Large intestine (tissue), 3 donors: ENCODE data around the gene FYN. TPM values are rescaled to one million over a fixed set of nuclear protein-coding genes. Genes with fewer than 3 reads are reported as not detected.

Source experiments
- DNase-seq, 2 donors: peaks; one replicate each; pipeline versions ENCODE4 v3.0.0 to v3.0.0-alpha.2; 2013
- H3K27ac ChIP-seq: one replicate; pipeline ENCODE4 v1.5.1; 2013; ENCODE audit warnings: low read length
- H3K27me3 ChIP-seq: 2 replicates; pipeline ENCODE4 v1.6.1; 2013; ENCODE audit warnings: low read length; ENCODE audit not compliant: control insufficient read depth, insufficient read depth
- H3K36me3 ChIP-seq: 2 replicates; pipeline ENCODE4 v1.6.1; 2013; ENCODE audit warnings: low read length; ENCODE audit not compliant: control insufficient read depth, insufficient read depth
- H3K4me1 ChIP-seq: one replicate; pipeline ENCODE4 v1.6.1; 2013; ENCODE audit warnings: low read length; ENCODE audit not compliant: control insufficient read depth, insufficient read depth
- H3K4me3 ChIP-seq: one replicate; pipeline ENCODE4 v1.5.1; 2013; ENCODE audit warnings: low read length
- H3K9me3 ChIP-seq: one replicate; pipeline ENCODE4 v1.6.1; 2013; ENCODE audit warnings: mild to moderate bottlenecking, low read depth, low read length, moderate library complexity; ENCODE audit not compliant: control insufficient read depth
- WGBS: methylation state at CpG from one replicate; pipeline ENCODE4 v1.1.5; 2013; ENCODE audit warnings: low lambda C conversion rate; ENCODE audit not compliant: insufficient coverage; 5-methylcytosine and 5-hydroxymethylcytosine counted together
- polyA plus RNA-seq: library from polyadenylated mRNA; unstranded; fragments of 120-200 nt; gene quantifications from one replicate; pipeline ENCODE4 v1.2.1, GENCODE V29; 2013

Gene FYN
- polyA plus RNA-seq, 1 donor, result 46.0 TPM

- peak; percentile 73 to 92 for DNase-seq
- no peaks in the 10 kb centered on the region for H3K27me3 ChIP-seq
- peak overlapping the region; percentile 59 for H3K27ac ChIP-seq
- H3K4me1 ChIP-seq, result peaks cover 38% of the 10 kb centered on the region
- peaks cover 10% of the 10 kb centered on the region for H3K36me3 ChIP-seq
- no CpG with 5 or more reads among the region's 17 CpGs for WGBS
- no peaks in the 10 kb centered on the region for H3K9me3 ChIP-seq
- no peak overlapping the region for H3K4me3 ChIP-seq
Observed at GRCh38 chr6:111692327-111693164, 180.7 kb downstream of the FYN start.

GRCh38 chr6:111691345-111692225 is 181.7 kb downstream of the FYN start:
- peaks cover 10% of the 10 kb centered on the region for H3K36me3 ChIP-seq
- no peak for DNase-seq
- peaks cover 40% of the 10 kb centered on the region for H3K4me1 ChIP-seq
- no peaks in the 10 kb centered on the region for H3K9me3 ChIP-seq
- no peak overlapping the region for H3K4me3 ChIP-seq
- WGBS, result no CpG with 5 or more reads among the region's 7 CpGs
- no peaks in the 10 kb centered on the region for H3K27me3 ChIP-seq
- H3K27ac ChIP-seq, result peak overlapping the region; percentile 59

GRCh38 chr6:111689946-111690345 is 183.3 kb downstream of the FYN start:
- Histone ChIP-seq H3K36me3 (peaks cover 10% of the 10 kb centered on the region), H3K4me1 (peaks cover 47% of the 10 kb centered on the region), H3K9me3 (no peaks in the 10 kb centered on the region), H3K4me3 (no peak overlapping the region), H3K27ac (no peak overlapping the region), H3K27me3 (no peaks in the 10 kb centered on the region)
- WGBS, result no CpG with 5 or more reads among the region's 2 CpGs
- no peak for DNase-seq

- Histone ChIP-seq H3K36me3 (peaks cover 10% of the 10 kb centered on the region), H3K27me3 (no peaks in the 10 kb centered on the region), H3K27ac (no peak overlapping the region)
Observed at GRCh38 chr6:111689419-111689818, 183.8 kb downstream of the FYN start.

GRCh38 chr6:111688331-111688730 is 184.9 kb downstream of the FYN start:
- Histone ChIP-seq H3K27me3 (no peaks in the 10 kb centered on the region), H3K4me1 (peaks cover 39% of the 10 kb centered on the region), H3K27ac (no peak overlapping the region), H3K9me3 (no peaks in the 10 kb centered on the region), H3K36me3 (no peaks in the 10 kb centered on the region), H3K4me3 (no peak overlapping the region)
- no peak for DNase-seq
- 100% methylated on average over 1 of the region's 7 CpGs for WGBS

More at GRCh38 chr6:111689419-111689818, 183.8 kb downstream of the FYN start:
- DNase-seq, result no peak
- WGBS, result no CpG with 5 or more reads among the region's 1 CpG
- Histone ChIP-seq H3K9me3 (no peaks in the 10 kb centered on the region), H3K4me1 (peaks cover 47% of the 10 kb centered on the region), H3K4me3 (no peak overlapping the region)

- peak in 1 of 2 donors; percentile 57 for DNase-seq
- H3K4me3 ChIP-seq, result no peak overlapping the region
Observed at GRCh38 chr6:111687652-111688051, 185.6 kb downstream of the FYN start.

GRCh38 chr6:111686932-111687266 is 186.4 kb downstream of the FYN start:
- H3K9me3 ChIP-seq, result no peaks in the 10 kb centered on the region
- H3K4me1 ChIP-seq, result peaks cover 25% of the 10 kb centered on the region
- no peaks in the 10 kb centered on the region for H3K27me3 ChIP-seq
- H3K4me3 ChIP-seq, result no peak overlapping the region
- WGBS, result 88% methylated on average over 2 of the region's 3 CpGs
- no peaks in the 10 kb centered on the region for H3K36me3 ChIP-seq
- H3K27ac ChIP-seq, result no peak overlapping the region
- DNase-seq, result no peak

More at GRCh38 chr6:111687652-111688051, 185.6 kb downstream of the FYN start:
- Histone ChIP-seq H3K4me1 (peaks cover 33% of the 10 kb centered on the region), H3K27me3 (no peaks in the 10 kb centered on the region), H3K36me3 (no peaks in the 10 kb centered on the region), H3K27ac (no peak overlapping the region), H3K9me3 (no peaks in the 10 kb centered on the region)

GRCh38 chr6:111686249-111686931 is 186.9 kb downstream of the FYN start:
- H3K27ac ChIP-seq, result peak overlapping the region; percentile 20
- 27% methylated on average over 7 of the region's 19 CpGs for WGBS
- H3K4me1 ChIP-seq, result peaks cover 25% of the 10 kb centered on the region

GRCh38 chr6:111685526-111685925 is 187.7 kb downstream of the FYN start:
- no peak overlapping the region for H3K4me3 ChIP-seq
- no peaks in the 10 kb centered on the region for H3K36me3 ChIP-seq
- WGBS, result no CpG with 5 or more reads among the region's 2 CpGs
- no peak for DNase-seq
- peaks cover 21% of the 10 kb centered on the region for H3K4me1 ChIP-seq
- H3K27me3 ChIP-seq, result no peaks in the 10 kb centered on the region
- no peak overlapping the region for H3K27ac ChIP-seq
- no peaks in the 10 kb centered on the region for H3K9me3 ChIP-seq

More at GRCh38 chr6:111686249-111686931, 186.9 kb downstream of the FYN start:
- Histone ChIP-seq H3K4me3 (no peak overlapping the region), H3K9me3 (no peaks in the 10 kb centered on the region), H3K27me3 (no peaks in the 10 kb centered on the region), H3K36me3 (no peaks in the 10 kb centered on the region)
- no peak for DNase-seq

- DNase-seq, result no peak
- Histone ChIP-seq H3K4me1 (peaks cover 21% of the 10 kb centered on the region), H3K9me3 (no peaks in the 10 kb centered on the region), H3K36me3 (no peaks in the 10 kb centered on the region), H3K27ac (no peak overlapping the region), H3K4me3 (no peak overlapping the region), H3K27me3 (no peaks in the 10 kb centered on the region)
- 100% methylated on average over 1 of the region's 7 CpGs for WGBS
Observed at GRCh38 chr6:111685058-111685457, 188.2 kb downstream of the FYN start.
